ENCODE results near the gene CCNT2. TPM values are rescaled to one million over a fixed set of nuclear protein-coding genes. Genes with fewer than 3 reads are reported as not detected.
"Not testable (repeated sequence)": the region's sequence is repeated elsewhere in the genome, so short reads cannot be mapped to it uniquely, and the experiment has no call there.

The CCNT2 gene
- total RNA-seq, 1 experiment from 2014 or later, result 38.1 TPM

GRCh38 chr2:134899204-134899603, 19.4 kb upstream of the CCNT2 start (continued):
- TF ChIP-seq ELF4 (CRISPR knock-in tag; IDR thresholded peaks at IDR 0.05; ENCODE audit: low read depth) (no peak), ZNF281 (CRISPR knock-in tag; IDR thresholded peaks at IDR 0.05) (no peak), ZNF317 (CRISPR knock-in tag; IDR thresholded peaks at IDR 0.05; ENCODE audit: borderline replicate concordance, low read depth) (no peak), FOXP1 (CRISPR knock-in tag; IDR thresholded peaks at IDR 0.05; ENCODE audit: borderline replicate concordance) (no peak)

DNA sequence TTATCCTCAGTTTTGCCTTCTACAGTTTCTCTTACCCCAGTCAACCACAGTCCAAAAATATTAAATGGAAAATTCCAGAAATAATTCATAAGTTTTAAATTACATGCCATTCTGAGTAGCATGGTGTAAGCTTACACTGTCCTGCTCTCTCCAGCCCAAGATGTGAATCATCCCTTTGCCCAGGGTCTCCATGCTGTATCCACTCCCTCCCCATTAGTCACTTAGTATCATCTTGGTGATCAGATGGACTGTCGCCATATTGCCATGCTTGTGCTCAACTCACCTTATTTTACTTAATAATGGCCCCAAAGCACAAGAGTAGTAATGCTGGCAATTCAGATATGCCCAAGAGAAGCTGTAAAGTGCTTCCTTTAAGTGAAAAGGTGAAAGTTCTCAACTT, 18.5 kb upstream of the CCNT2 start:
- CTCF ChIA-PET, result no interaction called here
- ATAC-seq (no peak), DNase-seq (ENCODE audit: low spot score) (no peak)
- no peaks in the 10 kb centered on the region for H3K27me3 Mint-ChIP-seq (ENCODE audit: low read depth)
- no peaks in the 10 kb centered on the region for H3K36me3 Mint-ChIP-seq
- H3K4me3 Mint-ChIP-seq, result no peak overlapping the region
- TF ChIP-seq NR2C2 (CRISPR knock-in tag; IDR thresholded peaks at IDR 0.05) (no peak), TEAD4 (CRISPR knock-in tag; IDR thresholded peaks at IDR 0.05) (no peak), RELA (CRISPR knock-in tag; IDR thresholded peaks at IDR 0.05; ENCODE audit: borderline replicate concordance) (no peak), KAT7 (CRISPR knock-in tag; IDR thresholded peaks at IDR 0.05; ENCODE audit: borderline replicate concordance) (no peak), HMGA2 (CRISPR knock-in tag; IDR thresholded peaks at IDR 0.05) (no peak), ZBTB43 (CRISPR knock-in tag; IDR thresholded peaks at IDR 0.05) (no peak)
- TF ChIP-seq, protein P1, sequence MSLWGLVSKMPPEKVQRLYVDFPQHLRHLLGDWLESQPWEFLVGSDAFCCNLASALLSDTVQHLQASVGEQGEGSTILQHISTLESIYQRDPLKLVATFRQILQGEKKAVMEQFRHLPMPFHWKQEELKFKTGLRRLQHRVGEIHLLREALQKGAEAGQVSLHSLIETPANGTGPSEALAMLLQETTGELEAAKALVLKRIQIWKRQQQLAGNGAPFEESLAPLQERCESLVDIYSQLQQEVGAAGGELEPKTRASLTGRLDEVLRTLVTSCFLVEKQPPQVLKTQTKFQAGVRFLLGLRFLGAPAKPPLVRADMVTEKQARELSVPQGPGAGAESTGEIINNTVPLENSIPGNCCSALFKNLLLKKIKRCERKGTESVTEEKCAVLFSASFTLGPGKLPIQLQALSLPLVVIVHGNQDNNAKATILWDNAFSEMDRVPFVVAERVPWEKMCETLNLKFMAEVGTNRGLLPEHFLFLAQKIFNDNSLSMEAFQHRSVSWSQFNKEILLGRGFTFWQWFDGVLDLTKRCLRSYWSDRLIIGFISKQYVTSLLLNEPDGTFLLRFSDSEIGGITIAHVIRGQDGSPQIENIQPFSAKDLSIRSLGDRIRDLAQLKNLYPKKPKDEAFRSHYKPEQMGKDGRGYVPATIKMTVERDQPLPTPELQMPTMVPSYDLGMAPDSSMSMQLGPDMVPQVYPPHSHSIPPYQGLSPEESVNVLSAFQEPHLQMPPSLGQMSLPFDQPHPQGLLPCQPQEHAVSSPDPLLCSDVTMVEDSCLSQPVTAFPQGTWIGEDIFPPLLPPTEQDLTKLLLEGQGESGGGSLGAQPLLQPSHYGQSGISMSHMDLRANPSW (CRISPR knock-in tag; conservative IDR thresholded peaks at IDR 0.05; ENCODE audit: low read depth), result no peak
- POLR2A ChIA-PET, result no interaction called here
- H3K4me1 Mint-ChIP-seq, result no peaks in the 10 kb centered on the region
- no peak overlapping the region for H3K27ac Mint-ChIP-seq
- no peaks in the 10 kb centered on the region for H3K9me3 Mint-ChIP-seq

DNA sequence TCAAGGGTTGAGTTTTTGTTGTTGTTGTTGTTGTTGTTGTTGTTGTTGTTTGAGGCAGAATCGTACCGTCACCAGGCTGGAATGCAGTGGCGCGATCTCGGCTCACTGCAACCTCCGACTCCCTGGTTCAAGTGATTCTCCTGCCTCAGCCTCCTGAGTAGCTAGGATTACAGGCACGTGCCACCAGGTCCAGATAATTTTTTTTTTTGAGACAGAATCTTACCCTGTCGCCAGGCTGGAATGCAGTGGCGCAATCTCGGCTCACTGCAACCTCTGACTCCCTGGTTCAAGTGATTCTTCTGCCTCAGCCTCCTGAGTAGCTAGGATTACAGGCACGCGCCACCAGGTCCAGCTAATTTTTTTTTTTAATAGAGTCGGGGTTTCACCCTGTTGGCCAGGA, 14.9 kb upstream of the CCNT2 start:
- POLR2A ChIA-PET; H3K4me3 Mint-ChIP-seq; H3K27ac Mint-ChIP-seq; H3K27me3 Mint-ChIP-seq (ENCODE audit: low read depth); DNase-seq (ENCODE audit: low spot score); ATAC-seq; H3K36me3 Mint-ChIP-seq; H3K9me3 Mint-ChIP-seq; H3K4me1 Mint-ChIP-seq: not testable (repeated sequence)
- CTCF ChIA-PET, result interaction anchor here (0.6 kb wide), 1 partner anchor 10 kb away, joined by 4 read pairs; no protein-coding TSS in a partner anchor

DNA sequence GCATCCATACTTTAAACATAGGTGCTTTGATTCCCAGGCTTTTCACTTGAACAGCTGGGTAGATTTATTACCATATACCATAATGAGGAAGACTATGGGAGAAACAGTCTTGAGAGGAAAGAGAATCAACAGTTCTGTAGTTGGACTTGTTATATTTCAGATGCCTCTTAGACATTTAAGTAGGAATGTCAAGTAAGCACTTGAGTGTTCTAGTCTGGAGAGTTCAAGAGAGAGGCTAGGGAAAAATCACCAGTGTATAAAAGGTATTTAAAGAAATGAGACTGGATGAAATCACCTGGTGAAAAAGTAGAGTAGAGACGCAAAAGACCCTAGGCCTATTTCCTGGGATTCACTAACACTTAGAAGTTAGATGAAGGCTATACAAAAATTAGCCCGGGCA, 13.5 kb upstream of the CCNT2 start:
- CTCF ChIA-PET, result no interaction called here

More for the DNA sequence above, 13.5 kb upstream of the CCNT2 start:
- Mint-ChIP-seq H3K9me3 (peaks cover 10% of the 10 kb centered on the region), H3K4me1 (no peaks in the 10 kb centered on the region), H3K27me3 (ENCODE audit: low read depth) (no peaks in the 10 kb centered on the region), H3K36me3 (peaks cover 4% of the 10 kb centered on the region; the same call in 1 of the 2 replicates), H3K27ac (no peak overlapping the region), H3K4me3 (no peak overlapping the region)
- TF ChIP-seq SP1 (CRISPR knock-in tag; conservative IDR thresholded peaks at IDR 0.05), result no peak
- no peak for TF ChIP-seq CREM (CRISPR knock-in tag; IDR thresholded peaks at IDR 0.05)
- no peak for TF ChIP-seq TP53 (CRISPR knock-in tag; IDR thresholded peaks at IDR 0.05)
- no peak for TF ChIP-seq MXD4 (CRISPR knock-in tag; IDR thresholded peaks at IDR 0.05; ENCODE audit: borderline replicate concordance)
- TF ChIP-seq OVOL2 (CRISPR knock-in tag; IDR thresholded peaks at IDR 0.05; ENCODE audit: borderline replicate concordance), result no peak
- TF ChIP-seq ZBTB21 (CRISPR knock-in tag; IDR thresholded peaks at IDR 0.05; ENCODE audit: borderline replicate concordance), result no peak
- TF ChIP-seq ATF6 (CRISPR knock-in tag; IDR thresholded peaks at IDR 0.05), result no peak
- no peak for TF ChIP-seq CREB1 (CRISPR knock-in tag; IDR thresholded peaks at IDR 0.05)
- POLR2A ChIA-PET, result no interaction called here
- DNase-seq (ENCODE audit: low spot score), result no peak
- no peak for ATAC-seq
